HCT116 (cell line): ENCODE results near the gene LMLN. TPM values are rescaled to one million over a fixed set of nuclear protein-coding genes. Genes with fewer than 3 reads are reported as not detected.
A peak's percentile ranks its signal among the peaks of the same experiment; 100 is the strongest.

Source experiments
- ATAC-seq: fragments of 200-7000 bp; cut with Tn5 transposase; 2 replicates; pipeline ENCODE4 v1.9.1; 2020; ENCODE audit warnings: mild to moderate bottlenecking, moderate library complexity
- BruUV-seq: library from RNA; stranded (reverse); fragments of 400-500 nt; replicated peaks from 2 replicates; lab custom pipeline; 2021; lab: Mats Ljungman, UMichigan
- CTCF ChIA-PET: fragments of 300-600 bp; sonication (Branson Sonifier 250); formaldehyde crosslinking; loops from one replicate; lab custom pipeline; 2021; ENCODE audit warnings: antibody characterized with exemption; lab: Charles Lee
- POLR2A ChIA-PET: fragments of 300-600, 350-600 bp; sonication (Branson Sonifier 250); formaldehyde crosslinking; loops from one replicate; lab custom pipeline; 2021; ENCODE audit warnings: antibody characterized with exemption; lab: Charles Lee
- RAD21 ChIA-PET, 2 experiments: fragments of 300-600 bp; sonication (Branson Sonifier 250); formaldehyde crosslinking; loops; one replicate each; lab custom pipeline; 2023; ENCODE audit warnings: low total read pairs in 2 of 2; ENCODE audit not compliant: uncharacterized antibody in 2 of 2, unreplicated experiment in 2 of 2, low non-redundant PET in 1 of 2; lab: Charles Lee
- DNase-seq: peaks from one replicate; pipeline ENCODE4 v3.0.0-alpha.2; 2010; ENCODE audit warnings: low read depth, low spot score
- H2AFZ ChIP-seq: fragments of 200-600 bp; shearing (Covaris generic), sonication (generic); 2 replicates; pipeline ENCODE4 v1.6.1; 2017; ENCODE audit warnings: low read depth, mixed run types, mixed read lengths, antibody characterized with exemption, low read length; ENCODE audit not compliant: poor library complexity, severe bottlenecking
- H3K27ac ChIP-seq: 2 replicates; pipeline ENCODE4 v1.5.1; 2012; ENCODE audit warnings: low read depth, low read length
- H3K27me3 ChIP-seq: fragments of 200-600 bp; sonication (generic); 2 replicates; pipeline ENCODE4 v1.6.1; 2016; ENCODE audit warnings: mixed run types, low read length, mixed read lengths; ENCODE audit not compliant: insufficient read depth
- H3K36me3 ChIP-seq, 2 experiments: fragments of 200-500 bp in 1 of 2; fragments of 200-600 bp in 1 of 2; sonication (Bioruptor generic) in 1 of 2; sonication (generic) in 1 of 2; 2 replicates each; pipeline versions ENCODE4 v1.5.1 to v1.6.1; 2014 to 2016; ENCODE audit warnings: low read length in 2 of 2, inconsistent platforms in 1 of 2, mixed read lengths in 1 of 2, mixed run types in 1 of 2; ENCODE audit not compliant: insufficient read depth in 2 of 2, control insufficient read depth in 1 of 2
- H3K4me1 ChIP-seq, 2 experiments: fragments of 200-600 bp in 1 of 2; sonication (generic) in 1 of 2; 2 replicates each; pipeline versions ENCODE4 v1.5.1 to v1.6.1; 2012 to 2017; ENCODE audit warnings: low read length in 2 of 2, inconsistent platforms in 1 of 2, mild to moderate bottlenecking in 1 of 2, mixed read lengths in 1 of 2, mixed run types in 1 of 2, moderate library complexity in 1 of 2; ENCODE audit not compliant: insufficient read depth in 2 of 2, control insufficient read depth in 1 of 2
- H3K4me2 ChIP-seq: fragments of 200-600 bp; sonication (generic); 2 replicates; pipeline ENCODE4 v1.6.1; 2017; ENCODE audit warnings: mixed run types, low read length, mixed read lengths
- H3K4me3 ChIP-seq, 2 experiments: fragments of 200-600 bp in 1 of 2; sonication (generic) in 1 of 2; replicated peaks in 1 of 2; 2 replicates each; pipeline ENCODE4 v1.5.1; 2011 to 2016; ENCODE audit warnings: low read length in 2 of 2, control low read depth in 1 of 2, low read depth in 1 of 2, mild to moderate bottlenecking in 1 of 2, mixed read lengths in 1 of 2, mixed run types in 1 of 2
- H3K79me2 ChIP-seq: fragments of 200-600 bp; sonication (generic); 2 replicates; pipeline ENCODE4 v1.6.1; 2017; ENCODE audit warnings: mild to moderate bottlenecking, mixed run types, low read length, moderate library complexity, mixed read lengths; ENCODE audit not compliant: insufficient read depth
- H3K9ac ChIP-seq: fragments of 200-600 bp; sonication (generic); 2 replicates; pipeline ENCODE4 v1.6.1; 2016; ENCODE audit warnings: low read length, mixed read lengths
- H3K9me2 ChIP-seq: fragments of 200-600 bp; sonication (generic), shearing (Covaris generic); 2 replicates; pipeline ENCODE4 v1.6.1; 2017; ENCODE audit warnings: mixed run types, mild to moderate bottlenecking, moderate library complexity; ENCODE audit not compliant: insufficient read depth
- H3K9me3 ChIP-seq, 2 experiments: fragments of 200-500 bp in 1 of 2; fragments of 200-600 bp in 1 of 2; sonication (Bioruptor generic) in 1 of 2; sonication (generic) in 1 of 2; 2 replicates each; pipeline ENCODE4 v1.6.1; 2014 to 2017; ENCODE audit warnings: low read length in 2 of 2, mixed read lengths in 2 of 2, inconsistent platforms in 1 of 2, low read depth in 1 of 2, mild to moderate bottlenecking in 1 of 2, mixed run types in 1 of 2, moderate library complexity in 1 of 2; ENCODE audit not compliant: control insufficient read depth in 1 of 2, insufficient read depth in 1 of 2
- H4K20me1 ChIP-seq: fragments of 200-600 bp; sonication (generic), shearing (Covaris generic); 2 replicates; pipeline ENCODE4 v1.6.1; 2017; ENCODE audit warnings: mixed run types, mild to moderate bottlenecking, moderate library complexity; ENCODE audit not compliant: insufficient read depth
- CBX3 ChIP-seq: IDR thresholded peaks from 2 replicates; pipeline ENCODE4 v1.6.1; 2012; ENCODE audit warnings: low read depth
- EZH2 ChIP-seq: fragments of 200-600 bp; sonication (generic); IDR thresholded peaks from 2 replicates; pipeline ENCODE4 v1.6.1; 2017; ENCODE audit warnings: antibody characterized with exemption, mixed run types
- FOSL1 ChIP-seq: IDR thresholded peaks from 2 replicates; pipeline ENCODE4 v1.6.1; 2012; ENCODE audit warnings: low read depth
- POLR2A ChIP-seq: IDR thresholded peaks from 2 replicates; pipeline ENCODE4 v1.7.0; 2011; ENCODE audit warnings: borderline replicate concordance; ENCODE audit not compliant: insufficient read depth, insufficient read length; ENCODE audit errors: extremely low read depth
- RAD21 ChIP-seq: IDR thresholded peaks from 2 replicates; pipeline ENCODE4 v1.6.1; 2012; ENCODE audit warnings: low read depth, mild to moderate bottlenecking
- ZFX ChIP-seq: fragments of 450-650 bp; IDR thresholded peaks from 2 replicates; pipeline ENCODE4 v1.6.1; 2017
- ZNF274 ChIP-seq: fragments of 200-500 bp; sonication (Bioruptor generic); IDR thresholded peaks from 2 replicates; pipeline ENCODE4 v1.6.1; 2014; ENCODE audit warnings: mild to moderate bottlenecking, low read depth, low read length, inconsistent platforms
- intact Hi-C: fragments of 100-400 bp; cut with micrococcal nuclease; formaldehyde crosslinking; loops from 2 replicates; pipeline ENCODE4 v1.10.0; 2022
- total RNA-seq: library from RNA; stranded (reverse); gene quantifications from one replicate; pipeline ENCODE4 v1.2.1, GENCODE V29; 2021; ENCODE audit not compliant: unreplicated experiment
- TF ChIP-seq, protein P1 (sequence below): IDR thresholded peaks from 2 replicates; pipeline ENCODE4 v1.6.1; 2012
- TF ChIP-seq, protein P2 (sequence below), 3 experiments: fragments of 200-600 bp in 1 of 3; sonication (generic) in 1 of 3; IDR thresholded peaks in 2 of 3; conservative IDR thresholded peaks in 1 of 3; 2 replicates each; pipeline ENCODE4 v1.5.1; 2012 to 2017; ENCODE audit warnings: low read depth in 2 of 3, low read length in 2 of 3, antibody characterized with exemption in 1 of 3, borderline replicate concordance in 1 of 3, control low read depth in 1 of 3, mild to moderate bottlenecking in 1 of 3, mixed read lengths in 1 of 3, mixed run types in 1 of 3, moderate library complexity in 1 of 3; ENCODE audit not compliant: insufficient read depth in 1 of 3

Gene LMLN
- total RNA-seq, 1 experiment from 2014 or later, result 7.2 TPM

DNA sequence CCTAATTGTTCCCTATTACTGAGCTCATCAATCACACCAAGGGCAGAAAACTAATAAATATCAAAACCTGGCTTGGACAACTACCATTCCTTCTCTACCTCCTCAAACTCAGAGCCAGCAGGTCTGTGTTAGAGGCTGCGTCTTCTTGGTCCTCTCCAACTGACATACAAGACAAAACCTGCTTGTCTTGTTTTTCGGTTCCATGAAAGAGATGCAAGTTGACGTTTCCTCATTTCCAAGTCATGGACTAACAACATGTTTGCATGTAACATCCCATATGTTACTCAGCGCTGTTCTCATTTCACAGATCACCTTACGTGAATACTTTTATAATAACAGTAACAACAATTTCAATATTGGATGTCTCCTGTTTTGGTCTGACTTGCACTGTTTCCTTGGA, 110.9 kb downstream of the LMLN start:
- Histone ChIP-seq H3K9ac (peak overlapping the region; percentile 53), H4K20me1 (no peaks in the 10 kb centered on the region), H3K9me2 (no peaks in the 10 kb centered on the region), H3K27me3 (no peaks in the 10 kb centered on the region), H3K4me3 (no peak overlapping the region), H3K27ac (peak overlapping the region; percentile 58; the same call in 1 of the 2 replicates), H3K4me1 (peaks cover 15 to 28% of the 10 kb centered on the region in 2 experiments), H2AFZ (no peak overlapping the region), H3K9me3 (no peaks in the 10 kb centered on the region), H3K36me3 (no peaks in the 10 kb centered on the region), H3K4me2 (peak overlapping the region; percentile 72), H3K79me2 (no peaks in the 10 kb centered on the region)
- BruUV-seq, result no TSS peak
- DNase-seq (no peak), ATAC-seq (no peak)
- intact Hi-C loops, result no loop called here
- TF ChIP-seq ZNF274, result no peak
- TF ChIP-seq ZFX, result no peak
- TF ChIP-seq, protein P1, sequence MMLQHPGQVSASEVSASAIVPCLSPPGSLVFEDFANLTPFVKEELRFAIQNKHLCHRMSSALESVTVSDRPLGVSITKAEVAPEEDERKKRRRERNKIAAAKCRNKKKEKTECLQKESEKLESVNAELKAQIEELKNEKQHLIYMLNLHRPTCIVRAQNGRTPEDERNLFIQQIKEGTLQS, result no peak
- TF ChIP-seq, protein P2, sequence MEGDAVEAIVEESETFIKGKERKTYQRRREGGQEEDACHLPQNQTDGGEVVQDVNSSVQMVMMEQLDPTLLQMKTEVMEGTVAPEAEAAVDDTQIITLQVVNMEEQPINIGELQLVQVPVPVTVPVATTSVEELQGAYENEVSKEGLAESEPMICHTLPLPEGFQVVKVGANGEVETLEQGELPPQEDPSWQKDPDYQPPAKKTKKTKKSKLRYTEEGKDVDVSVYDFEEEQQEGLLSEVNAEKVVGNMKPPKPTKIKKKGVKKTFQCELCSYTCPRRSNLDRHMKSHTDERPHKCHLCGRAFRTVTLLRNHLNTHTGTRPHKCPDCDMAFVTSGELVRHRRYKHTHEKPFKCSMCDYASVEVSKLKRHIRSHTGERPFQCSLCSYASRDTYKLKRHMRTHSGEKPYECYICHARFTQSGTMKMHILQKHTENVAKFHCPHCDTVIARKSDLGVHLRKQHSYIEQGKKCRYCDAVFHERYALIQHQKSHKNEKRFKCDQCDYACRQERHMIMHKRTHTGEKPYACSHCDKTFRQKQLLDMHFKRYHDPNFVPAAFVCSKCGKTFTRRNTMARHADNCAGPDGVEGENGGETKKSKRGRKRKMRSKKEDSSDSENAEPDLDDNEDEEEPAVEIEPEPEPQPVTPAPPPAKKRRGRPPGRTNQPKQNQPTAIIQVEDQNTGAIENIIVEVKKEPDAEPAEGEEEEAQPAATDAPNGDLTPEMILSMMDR (IDR thresholded peaks at IDR 0.05 in 2 of 3, conservative IDR thresholded peaks at IDR 0.05 in 1 of 3; ENCODE audit: borderline replicate concordance in 1 of 3, insufficient read depth in 1 of 3, low read depth in 2 of 3, low read length in 2 of 3), result no peak
- TF ChIP-seq POLR2A, result no peak
- TF ChIP-seq RAD21, result no peak
- no peak for TF ChIP-seq EZH2
- TF ChIP-seq FOSL1, result no peak
- no peak for TF ChIP-seq CBX3
- ChIA-PET CTCF (interaction anchor here (1.0 to 2.9 kb wide), 3 partner anchors 9 to 20 kb away, joined by 4 to 22 read pairs (median 8); no protein-coding TSS in a partner anchor), RAD21 (no interaction called here), POLR2A (interaction anchor here (1.5 to 1.6 kb wide), 2 partner anchors 18 to 21 kb away, joined by 3 read pairs; no protein-coding TSS in a partner anchor)
